Smooth muscle cell (in vitro differentiated cells): ENCODE data around the gene ARRDC1. TPM values are rescaled to one million over a fixed set of nuclear protein-coding genes. Genes with fewer than 3 reads are reported as not detected.

Experiments used
- DNase-seq: peaks from one replicate; lab custom pipeline; 2025; ENCODE audit not compliant: unreplicated experiment; lab: John Stamatoyannopoulos, UW
- H2AFZ ChIP-seq: fragments of 200-600 bp; sonication (generic); 2 replicates; pipeline ENCODE4 v1.6.0; 2016; ENCODE audit warnings: antibody characterized with exemption, low read depth, mild to moderate bottlenecking
- H3F3A ChIP-seq: fragments of 200-600 bp; sonication (generic); 2 replicates; pipeline ENCODE4 v1.6.0; 2017; ENCODE audit warnings: antibody characterized with exemption, low read depth
- H3K27ac ChIP-seq: fragments of 200-600 bp; sonication (generic); 2 replicates; pipeline ENCODE4 v1.5.1; 2016; ENCODE audit warnings: low read depth, mild to moderate bottlenecking
- H3K27me3 ChIP-seq: fragments of 200-600 bp; sonication (generic); 2 replicates; pipeline ENCODE4 v1.6.1; 2016; ENCODE audit warnings: low read depth, mild to moderate bottlenecking
- H3K36me3 ChIP-seq: fragments of 200-600 bp; sonication (generic); 2 replicates; pipeline ENCODE4 v1.5.1; 2016; ENCODE audit warnings: low read depth
- H3K4me1 ChIP-seq: fragments of 200-600 bp; sonication (generic); 2 replicates; pipeline ENCODE4 v1.5.1; 2016; ENCODE audit warnings: low read depth
- H3K4me2 ChIP-seq: fragments of 200-600 bp; sonication (generic); 2 replicates; pipeline ENCODE4 v1.6.0; 2016; ENCODE audit warnings: mild to moderate bottlenecking
- H3K4me3 ChIP-seq: fragments of 200-600 bp; sonication (generic); 2 replicates; pipeline ENCODE4 v1.5.1; 2016; ENCODE audit warnings: mild to moderate bottlenecking
- H3K79me2 ChIP-seq: fragments of 200-600 bp; sonication (generic); 2 replicates; pipeline ENCODE4 v1.6.0; 2016; ENCODE audit warnings: low read depth, mild to moderate bottlenecking
- H3K9ac ChIP-seq: fragments of 200-600 bp; sonication (generic); 2 replicates; pipeline ENCODE4 v1.6.0; 2016; ENCODE audit warnings: low read depth
- H3K9me3 ChIP-seq: fragments of 200-600 bp; sonication (generic); replicated peaks from 2 replicates; pipeline ENCODE4 v1.5.1; 2016; ENCODE audit warnings: low read depth
- H4K20me1 ChIP-seq: fragments of 200-600 bp; sonication (generic); 2 replicates; pipeline ENCODE4 v1.6.0; 2016; ENCODE audit warnings: low read depth
- WGBS: methylation state at CpG from one replicate; pipeline ENCODE4 v1.1.7; 2016; ENCODE audit warnings: low lambda C conversion rate; 5-methylcytosine and 5-hydroxymethylcytosine counted together
- polyA plus RNA-seq: library from polyadenylated mRNA; unstranded; fragments of >200 nt; fragmentation: Nextera tagmentation; extraction: Ambion mirVana; gene quantifications from 2 replicates; pipeline ENCODE4 v1.2.1, GENCODE V29; 2016
- total RNA-seq: library from RNA; depleted of rRNA; stranded (reverse); fragments of >200 nt; gene quantifications from 2 replicates; pipeline ENCODE4 v1.2.3, GENCODE V29; 2014
- TF ChIP-seq, protein P1 (sequence below): fragments of 200-600 bp; sonication (generic); IDR thresholded peaks from 2 replicates; pipeline ENCODE4 v1.5.1; 2017; ENCODE audit warnings: borderline replicate concordance, mild to moderate bottlenecking, antibody characterized with exemption; ENCODE audit not compliant: insufficient read depth, poor library complexity, severe bottlenecking

ARRDC1 gene
- total and polyA plus RNA-seq, 2 experiments from 2014 or later = 16.7 to 18.7 TPM

DNA sequence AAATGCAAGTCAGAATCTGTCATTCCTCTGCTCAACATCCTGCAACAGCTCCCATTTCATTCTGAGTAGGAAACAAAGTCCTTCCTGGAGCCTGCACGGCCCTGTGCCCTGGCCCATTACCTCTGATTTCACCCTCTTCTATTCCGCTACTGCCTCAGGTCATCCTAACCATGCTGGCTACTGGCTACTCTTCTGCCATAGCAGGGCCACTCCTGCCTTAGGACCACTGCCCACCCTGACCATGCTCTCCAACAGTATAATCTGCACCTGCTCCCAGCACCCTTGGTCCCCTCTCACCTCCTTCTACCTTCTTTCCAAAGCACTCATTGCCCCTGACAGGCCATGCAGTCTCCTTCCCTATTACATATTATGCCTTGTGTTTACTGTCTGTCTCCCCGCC, 34.9 kb upstream of the ARRDC1 start:
- H3K4me2 ChIP-seq = no peak overlapping the region

DNA sequence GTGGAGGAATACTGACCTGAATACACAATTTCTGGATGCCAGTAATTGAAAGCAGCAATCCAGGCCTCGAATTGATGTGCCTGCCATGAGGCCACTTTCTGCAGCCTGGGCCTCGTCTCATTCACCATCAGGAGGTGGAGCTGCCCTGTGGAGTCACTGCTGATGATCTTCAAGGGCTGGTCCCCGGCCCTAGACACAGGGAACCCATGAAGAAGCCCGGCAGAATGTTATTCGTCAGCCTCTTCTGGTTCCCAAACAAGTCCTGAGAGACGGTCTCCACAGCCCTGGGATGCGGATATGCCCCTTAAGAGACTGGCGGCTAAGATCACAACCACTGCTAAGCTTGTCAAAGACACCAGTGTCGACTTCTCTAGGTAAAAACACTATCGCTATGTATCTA, 31.3 kb upstream of the ARRDC1 start:
- no peaks in the 10 kb centered on the region for H3K27me3 ChIP-seq
- no peak overlapping the region for H3K9ac ChIP-seq
- TF ChIP-seq, protein P1, sequence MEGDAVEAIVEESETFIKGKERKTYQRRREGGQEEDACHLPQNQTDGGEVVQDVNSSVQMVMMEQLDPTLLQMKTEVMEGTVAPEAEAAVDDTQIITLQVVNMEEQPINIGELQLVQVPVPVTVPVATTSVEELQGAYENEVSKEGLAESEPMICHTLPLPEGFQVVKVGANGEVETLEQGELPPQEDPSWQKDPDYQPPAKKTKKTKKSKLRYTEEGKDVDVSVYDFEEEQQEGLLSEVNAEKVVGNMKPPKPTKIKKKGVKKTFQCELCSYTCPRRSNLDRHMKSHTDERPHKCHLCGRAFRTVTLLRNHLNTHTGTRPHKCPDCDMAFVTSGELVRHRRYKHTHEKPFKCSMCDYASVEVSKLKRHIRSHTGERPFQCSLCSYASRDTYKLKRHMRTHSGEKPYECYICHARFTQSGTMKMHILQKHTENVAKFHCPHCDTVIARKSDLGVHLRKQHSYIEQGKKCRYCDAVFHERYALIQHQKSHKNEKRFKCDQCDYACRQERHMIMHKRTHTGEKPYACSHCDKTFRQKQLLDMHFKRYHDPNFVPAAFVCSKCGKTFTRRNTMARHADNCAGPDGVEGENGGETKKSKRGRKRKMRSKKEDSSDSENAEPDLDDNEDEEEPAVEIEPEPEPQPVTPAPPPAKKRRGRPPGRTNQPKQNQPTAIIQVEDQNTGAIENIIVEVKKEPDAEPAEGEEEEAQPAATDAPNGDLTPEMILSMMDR = no peak
- peaks cover 35% of the 10 kb centered on the region for H3K79me2 ChIP-seq
- H3K9me3 ChIP-seq = no peaks in the 10 kb centered on the region
- H3K4me3 ChIP-seq = no peak overlapping the region
- H3F3A ChIP-seq = no peaks in the 10 kb centered on the region
- H4K20me1 ChIP-seq = peaks cover 12% of the 10 kb centered on the region
- no peak overlapping the region for H3K4me2 ChIP-seq
- peaks cover 3% of the 10 kb centered on the region for H3K36me3 ChIP-seq
- no peak for DNase-seq
- H3K27ac ChIP-seq = no peak overlapping the region
- H3K4me1 ChIP-seq = peaks cover 11% of the 10 kb centered on the region
- 94% methylated on average over 10 of the region's 10 CpGs for WGBS
- no peak overlapping the region for H2AFZ ChIP-seq

More for the DNA sequence above, 34.9 kb upstream of the ARRDC1 start:
- WGBS = over 99% methylated on average over 3 of the region's 3 CpGs
- DNase-seq = no peak
- TF ChIP-seq, protein P1 = no peak
- H3F3A ChIP-seq = no peaks in the 10 kb centered on the region
- H3K4me3 ChIP-seq = no peak overlapping the region
- H3K9ac ChIP-seq = no peak overlapping the region
- H3K9me3 ChIP-seq = no peaks in the 10 kb centered on the region
- no peaks in the 10 kb centered on the region for H3K4me1 ChIP-seq
- peaks cover 3% of the 10 kb centered on the region for H3K36me3 ChIP-seq
- H4K20me1 ChIP-seq = no peaks in the 10 kb centered on the region
- no peak overlapping the region for H2AFZ ChIP-seq
- peaks cover 10% of the 10 kb centered on the region for H3K79me2 ChIP-seq
- no peak overlapping the region for H3K27ac ChIP-seq
- no peaks in the 10 kb centered on the region for H3K27me3 ChIP-seq

DNA sequence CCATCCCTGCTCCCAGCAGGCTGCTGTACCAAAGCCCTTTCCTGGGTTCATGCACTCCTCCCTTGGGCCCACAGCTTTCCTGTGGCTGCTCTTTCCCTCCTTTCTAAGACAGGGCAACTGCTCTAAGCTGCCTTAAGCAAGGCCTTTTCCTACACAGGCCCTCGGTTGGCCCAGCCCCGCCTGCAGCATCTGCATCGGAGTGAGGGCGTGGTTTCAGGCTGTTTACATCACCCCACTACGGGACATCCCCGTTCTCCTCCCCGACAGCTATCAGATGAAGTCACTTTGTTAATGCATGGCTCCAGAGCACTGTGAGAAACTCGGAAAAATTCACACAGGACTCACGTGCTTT, 30.1 kb upstream of the ARRDC1 start:
- WGBS = 84% methylated on average over 9 of the region's 9 CpGs
- Histone ChIP-seq H3K4me1 (peaks cover 11% of the 10 kb centered on the region), H3K4me2 (no peak overlapping the region), H3K9ac (no peak overlapping the region), H3K79me2 (peaks cover 32% of the 10 kb centered on the region), H3K27me3 (no peaks in the 10 kb centered on the region), H4K20me1 (peaks cover 12% of the 10 kb centered on the region), H3K27ac (no peak overlapping the region), H3K36me3 (peaks cover 3% of the 10 kb centered on the region), H3K4me3 (no peak overlapping the region), H3K9me3 (no peaks in the 10 kb centered on the region), H3F3A (no peaks in the 10 kb centered on the region), H2AFZ (no peak overlapping the region)
- no peak for DNase-seq
- TF ChIP-seq, protein P1 = no peak

DNA sequence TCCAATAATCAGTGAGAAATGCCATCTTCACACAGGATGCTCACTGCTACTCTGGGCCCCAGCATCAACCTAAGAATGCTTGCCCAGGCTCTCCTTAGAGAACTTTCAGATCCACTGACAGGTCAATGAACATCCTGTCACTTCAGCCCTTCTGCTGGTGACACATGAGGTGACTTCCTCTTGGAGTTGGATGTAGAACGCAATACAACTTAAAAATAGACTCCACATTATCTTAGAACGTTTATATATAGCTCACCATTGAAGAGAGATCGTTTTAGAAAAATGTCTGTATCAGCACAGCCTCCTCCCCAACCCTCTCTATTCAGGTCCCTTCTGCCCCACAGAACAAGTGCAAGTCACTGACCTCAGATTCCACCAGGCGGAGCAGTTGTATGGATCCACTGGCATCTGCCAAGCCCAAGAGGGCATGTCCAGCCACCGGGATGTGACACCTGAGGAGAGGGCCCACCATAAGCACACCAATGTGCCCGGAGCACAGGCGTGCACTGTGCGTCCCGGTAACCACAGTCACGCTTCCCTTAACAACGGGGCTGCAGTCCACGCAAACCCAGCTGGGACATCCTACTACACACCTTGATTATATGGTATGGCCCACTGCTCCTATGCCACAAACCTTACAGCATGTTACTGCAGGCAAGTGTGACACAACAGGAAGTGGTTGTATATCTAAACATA, 29.6 kb upstream of the ARRDC1 start:
- H2AFZ ChIP-seq = no peak overlapping the region
- peaks cover 30% of the 10 kb centered on the region for H3K79me2 ChIP-seq
- peaks cover 3% of the 10 kb centered on the region for H3K36me3 ChIP-seq
- H3K9me3 ChIP-seq = no peaks in the 10 kb centered on the region
- H4K20me1 ChIP-seq = peaks cover 12% of the 10 kb centered on the region
- DNase-seq = no peak
- H3K27me3 ChIP-seq = no peaks in the 10 kb centered on the region
- no peaks in the 10 kb centered on the region for H3F3A ChIP-seq
- no peak overlapping the region for H3K4me2 ChIP-seq
- H3K4me3 ChIP-seq = no peak overlapping the region
- no peak overlapping the region for H3K9ac ChIP-seq
- H3K27ac ChIP-seq = no peak overlapping the region
- 96% methylated on average over 12 of the region's 12 CpGs for WGBS
- H3K4me1 ChIP-seq = peaks cover 11% of the 10 kb centered on the region
- TF ChIP-seq, protein P1 = no peak
